Naive B cell (primary cell): ENCODE results near the gene PLD5. TPM values are rescaled to one million over a fixed set of nuclear protein-coding genes. Genes with fewer than 3 reads are reported as not detected.
A peak's percentile ranks its signal among the peaks of the same experiment; 100 is the strongest.
"Not testable (repeated sequence)": the region's sequence is repeated elsewhere in the genome, so short reads cannot be mapped to it uniquely, and the experiment has no call there.

ENCODE experiments used
- ATAC-seq, 2 donors: fragments of 150-1000 bp; cut with Tn5 transposase; 2 replicates each; pipeline ENCODE4 v1.10.0; 2021; ENCODE audit warnings: low read depth in 2 of 2, mild to moderate bottlenecking in 2 of 2, moderate library complexity in 2 of 2
- DNase-seq: peaks from one replicate; pipeline ENCODE4 v3.0.0; 2022
- H3K27ac Mint-ChIP-seq, 6 donors: one replicate each; pipeline ENCODE4 v1.8.0; 2020 to 2022; ENCODE audit warnings: mild to moderate bottlenecking in 6 of 6, mixed read lengths in 6 of 6, moderate library complexity in 5 of 6, inconsistent platforms in 2 of 6
- H3K27me3 Mint-ChIP-seq, 3 donors: one replicate each; pipeline ENCODE4 v1.8.0; 2021 to 2022; ENCODE audit warnings: mixed read lengths in 3 of 3, mild to moderate bottlenecking in 1 of 3
- H3K36me3 Mint-ChIP-seq, 2 donors: one replicate each; pipeline ENCODE4 v1.8.0; 2020 to 2022; ENCODE audit warnings: mixed read lengths in 2 of 2, inconsistent platforms in 1 of 2, mild to moderate bottlenecking in 1 of 2
- H3K4me1 Mint-ChIP-seq, 3 donors: one replicate each; pipeline ENCODE4 v1.8.0; 2020 to 2022; ENCODE audit warnings: mixed read lengths in 3 of 3, inconsistent platforms in 1 of 3, mild to moderate bottlenecking in 1 of 3, moderate library complexity in 1 of 3
- H3K4me3 Mint-ChIP-seq, 8 donors: one replicate each; pipeline ENCODE4 v1.8.0; 2020 to 2022; ENCODE audit warnings: mild to moderate bottlenecking in 8 of 8, mixed read lengths in 8 of 8, moderate library complexity in 8 of 8, inconsistent platforms in 2 of 8
- H3K9me3 Mint-ChIP-seq, 7 donors: one replicate each; pipeline ENCODE4 v1.8.0; 2020 to 2022; ENCODE audit warnings: mixed read lengths in 7 of 7, mild to moderate bottlenecking in 5 of 7, inconsistent platforms in 2 of 7, moderate library complexity in 1 of 7
- polyA plus RNA-seq, 6 donors: library from polyadenylated mRNA; unstranded; fragments of 300-500 nt; fragmentation: Illumina TruSeq; gene quantifications; one replicate each; pipeline ENCODE4 v1.2.3, GENCODE V29; 2021; ENCODE audit warnings: low read depth in 6 of 6

Gene PLD5
- polyA plus RNA-seq, 6 donors from 2014 or later: 0.08 to 1.1 (median 0.33) TPM

DNA sequence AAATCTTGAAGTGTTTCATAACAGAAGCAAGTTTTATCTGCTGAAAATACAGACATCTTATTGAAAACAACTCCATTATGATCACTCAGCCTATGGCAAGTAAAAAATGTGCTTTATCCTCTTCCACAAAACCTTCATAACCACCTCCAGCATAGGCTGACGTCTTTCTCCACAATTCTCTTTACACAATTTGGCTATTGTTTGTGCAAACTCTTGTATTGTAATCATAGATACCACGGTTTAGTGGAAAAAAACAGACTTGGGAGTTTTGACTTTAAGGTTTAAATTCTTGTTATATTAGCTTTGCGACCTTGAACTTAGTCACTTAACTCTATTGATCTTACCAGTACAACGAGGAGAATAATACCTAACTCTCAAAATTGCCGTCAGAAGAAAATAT lies 126.1 kb downstream of the PLD5 start:
- H3K36me3 Mint-ChIP-seq: no peaks in the 10 kb centered on the region
- H3K9me3 Mint-ChIP-seq: no peaks in the 10 kb centered on the region
- H3K4me1 Mint-ChIP-seq: no peaks in the 10 kb centered on the region
- DNase-seq (no peak), ATAC-seq (no peak)
- H3K27me3 Mint-ChIP-seq: peaks cover 0 to 4% (median 0%) of the 10 kb centered on the region in 3 donors
- H3K4me3 Mint-ChIP-seq: no peak overlapping the region
- H3K27ac Mint-ChIP-seq: no peak overlapping the region

DNA sequence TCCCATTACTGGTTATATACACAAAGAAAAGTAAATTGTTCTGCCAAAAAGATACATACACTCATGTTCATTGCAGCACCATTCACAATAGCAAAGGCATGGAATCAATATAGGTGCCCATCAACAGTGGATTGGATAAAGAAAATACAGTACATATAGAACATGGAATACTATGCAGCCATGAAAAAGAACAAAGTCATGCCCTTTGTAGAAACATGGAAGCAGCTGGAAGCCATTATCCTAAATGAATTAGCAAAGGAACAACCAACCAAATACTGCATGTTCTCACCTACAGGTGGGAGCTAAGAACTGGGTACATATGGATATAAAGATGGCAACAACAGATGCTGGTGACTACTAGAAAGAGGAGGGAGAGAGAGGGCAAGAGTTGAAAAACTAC lies 132.6 kb downstream of the PLD5 start:
- Mint-ChIP-seq H3K36me3 (peaks cover 0 to 8% of the 10 kb centered on the region in 2 donors), H3K27ac (no peak overlapping the region), H3K27me3 (no peaks in the 10 kb centered on the region), H3K4me3 (no peak overlapping the region), H3K9me3 (peaks cover 0 to 15% (median 5%) of the 10 kb centered on the region in 7 donors), H3K4me1 (no peaks in the 10 kb centered on the region)
- DNase-seq (no peak), ATAC-seq (no peak)

DNA sequence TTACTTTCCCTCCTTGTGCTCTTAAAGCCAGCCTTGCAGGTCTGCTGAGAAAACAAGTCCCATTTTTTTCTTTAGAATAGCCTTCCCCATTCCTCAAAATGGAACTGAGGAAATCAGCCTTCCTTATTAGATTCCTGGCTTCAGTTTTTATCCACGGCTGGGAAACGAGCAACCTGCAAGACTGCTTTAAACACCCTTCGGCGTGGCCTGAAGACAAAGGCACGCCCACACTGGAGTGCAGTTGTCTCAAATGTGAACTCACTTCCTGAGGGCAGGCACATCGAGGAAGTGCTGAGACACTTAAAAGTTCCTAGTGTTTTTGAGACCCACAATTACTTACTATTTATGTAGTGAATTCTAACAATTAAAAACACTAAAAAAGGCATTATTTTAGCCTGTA lies 148.4 kb downstream of the PLD5 start:
- H3K36me3 Mint-ChIP-seq, ATAC-seq, H3K4me3 Mint-ChIP-seq, H3K27ac Mint-ChIP-seq, DNase-seq, H3K4me1 Mint-ChIP-seq, H3K27me3 Mint-ChIP-seq: not testable (repeated sequence)
- peaks cover 13 to 44% (median 26%) of the 10 kb centered on the region in 7 donors for H3K9me3 Mint-ChIP-seq

DNA sequence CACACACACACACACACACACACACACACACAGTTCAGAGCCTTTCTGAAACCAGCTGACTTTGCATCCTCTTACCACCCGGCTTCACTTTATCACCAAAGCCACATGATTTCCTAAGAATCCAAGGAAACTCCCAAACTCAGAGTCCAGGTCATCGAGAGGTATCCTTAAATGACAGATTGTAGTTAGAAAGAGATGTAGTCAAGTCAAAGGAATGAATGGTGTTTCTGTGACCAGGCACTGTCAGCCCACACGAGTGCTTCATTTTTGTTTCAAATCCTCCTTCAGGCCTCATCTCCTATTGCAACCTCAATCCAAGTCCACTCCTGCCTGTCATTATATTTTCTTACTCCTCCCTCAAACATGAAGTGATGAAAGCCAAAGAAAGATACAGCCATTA lies 174.1 kb downstream of the PLD5 start:
- not testable (repeated sequence) for H3K4me1 Mint-ChIP-seq, H3K36me3 Mint-ChIP-seq, H3K9me3 Mint-ChIP-seq, ATAC-seq, H3K4me3 Mint-ChIP-seq, DNase-seq, H3K27ac Mint-ChIP-seq, H3K27me3 Mint-ChIP-seq

DNA sequence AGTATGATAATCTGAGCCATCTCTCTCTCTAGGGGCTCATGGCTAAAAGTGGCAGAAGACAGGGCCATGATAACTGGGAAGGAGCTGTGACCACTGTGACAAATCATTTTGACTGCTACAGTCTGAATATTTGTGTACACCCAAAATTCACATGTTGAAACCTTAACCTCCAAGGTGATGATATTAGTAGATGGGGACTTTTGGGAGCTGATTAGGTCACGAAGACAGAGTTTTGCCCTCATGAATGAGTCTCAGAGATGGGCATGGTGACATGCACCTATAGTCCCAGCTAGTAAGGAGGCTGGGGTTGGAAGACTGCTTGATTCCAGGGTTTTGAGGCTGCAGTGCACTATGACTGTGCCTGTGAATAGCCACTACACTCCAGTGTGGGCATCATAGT lies 174.9 kb downstream of the PLD5 start:
- peaks cover 0 to 4% (median 0%) of the 10 kb centered on the region in 3 donors for H3K27me3 Mint-ChIP-seq
- ATAC-seq: no peak
- peaks cover 0 to 8% of the 10 kb centered on the region in 2 donors for H3K36me3 Mint-ChIP-seq

DNA sequence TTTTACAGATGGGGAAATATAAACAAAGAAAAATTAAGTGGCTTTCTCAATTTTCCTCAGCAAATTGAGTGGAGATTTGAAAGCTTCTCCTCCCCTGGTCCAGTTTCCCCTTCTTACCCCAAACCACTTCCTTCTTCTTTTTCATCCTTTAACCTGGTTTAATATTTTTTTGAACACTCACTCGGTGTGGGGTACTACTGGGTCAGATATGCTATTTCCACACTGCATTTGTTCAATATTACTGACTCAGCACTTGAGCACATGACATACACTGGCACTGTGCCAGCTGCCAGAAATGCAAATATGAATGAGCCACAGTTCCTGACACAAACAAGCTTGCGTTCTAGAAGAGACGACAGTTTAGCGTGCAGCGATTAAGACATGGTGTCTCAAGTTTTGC lies 193.6 kb downstream of the PLD5 start:
- H3K9me3 Mint-ChIP-seq: peaks cover 0 to 12% (median 3%) of the 10 kb centered on the region in 7 donors
- H3K4me1 Mint-ChIP-seq, ATAC-seq, H3K27ac Mint-ChIP-seq, H3K4me3 Mint-ChIP-seq, H3K27me3 Mint-ChIP-seq, H3K36me3 Mint-ChIP-seq: not testable (repeated sequence)
- DNase-seq: peak; percentile 1

More for the DNA sequence above, 174.9 kb downstream of the PLD5 start:
- DNase-seq: no peak
- Mint-ChIP-seq H3K4me3 (no peak overlapping the region), H3K4me1 (no peaks in the 10 kb centered on the region), H3K9me3 (peaks cover 0 to 10% (median 3%) of the 10 kb centered on the region in 7 donors), H3K27ac (no peak overlapping the region)

DNA sequence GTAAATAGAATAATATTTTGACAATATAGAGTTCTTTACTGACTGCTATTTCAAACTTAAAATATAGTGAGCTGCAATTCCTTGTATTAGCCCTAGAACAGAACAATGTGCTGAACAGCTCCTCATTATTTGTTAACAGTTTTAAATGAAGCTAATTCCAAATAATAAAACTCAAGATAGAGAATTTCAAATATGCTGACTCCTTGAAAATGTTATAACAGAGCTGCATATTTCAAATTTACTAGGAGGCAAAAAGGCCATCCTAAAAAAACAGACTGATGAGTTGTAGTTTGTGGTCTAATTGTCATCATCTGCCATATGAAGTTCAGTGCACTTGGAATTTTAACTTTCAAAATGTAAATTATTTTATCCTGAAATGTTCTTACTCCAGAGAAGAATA lies 197.1 kb downstream of the PLD5 start:
- not testable (repeated sequence) for H3K27ac Mint-ChIP-seq, H3K27me3 Mint-ChIP-seq, DNase-seq, ATAC-seq, H3K4me1 Mint-ChIP-seq, H3K4me3 Mint-ChIP-seq, H3K9me3 Mint-ChIP-seq, H3K36me3 Mint-ChIP-seq

DNA sequence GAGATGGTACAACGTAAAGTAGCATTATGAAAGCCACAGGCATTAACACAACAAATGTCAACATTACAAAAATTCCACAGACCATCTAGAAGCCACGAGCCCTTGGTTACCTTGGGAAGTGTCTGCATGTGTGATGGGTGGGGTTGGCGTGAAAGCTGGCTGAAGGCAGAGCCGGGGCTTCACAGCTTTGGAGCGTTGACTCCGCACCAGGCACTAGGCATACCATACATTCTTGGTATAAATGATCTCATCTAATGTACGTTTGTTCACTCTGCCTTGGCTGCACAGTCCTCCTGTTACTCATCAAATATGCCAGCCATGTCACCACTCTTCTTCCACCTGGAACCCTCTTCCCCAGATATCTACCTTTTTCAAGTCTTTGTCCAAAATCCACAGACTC lies 202.5 kb downstream of the PLD5 start:
- not testable (repeated sequence) for H3K27ac Mint-ChIP-seq, DNase-seq

DNA sequence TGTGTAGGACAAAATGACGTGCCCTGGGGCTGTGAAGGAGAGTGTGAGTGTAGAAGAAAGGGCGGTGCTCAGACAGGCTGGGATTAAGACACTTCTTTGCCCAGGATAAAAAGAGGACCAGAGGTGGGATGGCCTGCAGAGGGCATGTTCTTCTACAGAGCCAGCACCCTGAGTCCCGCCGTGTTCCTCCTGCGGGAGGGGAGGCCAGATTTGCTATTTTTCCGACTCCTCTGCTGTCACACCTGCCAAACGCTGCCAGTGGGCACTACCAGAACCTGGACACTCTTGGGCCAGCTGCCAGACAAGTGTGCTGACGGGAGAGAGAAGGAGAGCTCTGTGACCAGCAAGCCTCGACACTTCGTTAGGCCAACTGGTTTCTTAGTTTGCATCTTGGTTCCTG lies 206.4 kb downstream of the PLD5 start:
- ATAC-seq: no peak
- H3K27ac Mint-ChIP-seq: peak overlapping the region in 1 of 6 donors; percentile 82

More for the DNA sequence above, 202.5 kb downstream of the PLD5 start:
- peaks cover 4 to 16% (median 7%) of the 10 kb centered on the region in 7 donors for H3K9me3 Mint-ChIP-seq
- H3K4me3 Mint-ChIP-seq, H3K27me3 Mint-ChIP-seq, ATAC-seq, H3K4me1 Mint-ChIP-seq, H3K36me3 Mint-ChIP-seq: not testable (repeated sequence)

DNA sequence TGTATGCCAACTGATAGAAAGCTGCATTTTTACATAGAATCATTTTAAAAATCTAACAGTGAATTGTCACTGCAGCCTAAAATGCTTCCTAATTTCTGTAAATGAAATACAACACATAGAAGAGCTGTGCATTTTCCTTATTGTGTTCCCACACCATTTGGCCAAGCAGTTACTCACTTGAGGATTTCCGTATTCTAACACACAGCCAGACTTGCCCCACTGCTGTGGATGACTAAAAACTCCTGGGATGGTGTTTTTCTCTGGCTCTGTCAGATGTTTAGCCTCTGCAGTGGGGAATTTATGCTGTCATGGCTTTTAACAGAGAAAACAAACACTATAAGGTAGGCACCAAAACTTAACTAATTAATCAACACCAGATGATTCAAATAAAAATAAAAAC lies 209.6 kb downstream of the PLD5 start:
- H3K4me3 Mint-ChIP-seq, ATAC-seq, DNase-seq, H3K4me1 Mint-ChIP-seq, H3K27me3 Mint-ChIP-seq, H3K27ac Mint-ChIP-seq: not testable (repeated sequence)
- Mint-ChIP-seq H3K9me3 (peaks cover 0 to 21% (median 11%) of the 10 kb centered on the region in 7 donors), H3K36me3 (peaks cover 10 to 12% of the 10 kb centered on the region in 2 donors)

More for the DNA sequence above, 206.4 kb downstream of the PLD5 start:
- peaks cover 5 to 19% (median 9%) of the 10 kb centered on the region in 7 donors for H3K9me3 Mint-ChIP-seq
- H3K4me1 Mint-ChIP-seq: no peaks in the 10 kb centered on the region
- H3K27me3 Mint-ChIP-seq: no peaks in the 10 kb centered on the region
- no peak for DNase-seq
- H3K4me3 Mint-ChIP-seq: no peak overlapping the region
- peaks cover 4 to 8% of the 10 kb centered on the region in 2 donors for H3K36me3 Mint-ChIP-seq

DNA sequence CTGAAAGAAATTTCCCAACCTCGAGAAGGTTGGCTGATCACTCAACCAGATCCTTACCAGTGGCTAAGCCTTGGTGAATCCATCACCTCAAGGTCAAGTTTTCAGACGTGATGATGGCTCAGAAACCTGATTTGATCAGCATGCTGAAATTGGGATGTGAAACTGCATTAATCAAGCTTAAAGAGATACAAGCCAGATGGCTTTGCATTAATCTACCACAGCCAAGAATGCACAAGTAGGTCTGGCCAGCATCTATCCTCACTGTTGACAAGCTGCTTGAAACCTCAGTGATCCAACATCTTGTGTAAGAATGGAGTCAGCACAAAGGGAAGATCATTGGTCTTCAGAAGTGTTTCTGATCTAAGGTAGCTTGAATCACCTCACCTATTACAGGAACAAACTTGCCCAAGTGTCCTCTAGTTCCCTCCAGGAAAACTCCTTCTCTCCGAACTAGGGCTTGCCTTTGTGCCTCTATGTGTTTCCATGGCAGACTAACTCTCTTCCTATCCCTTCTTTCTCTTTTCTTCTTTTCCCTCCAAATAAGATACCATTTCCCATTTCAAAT lies 210.3 kb downstream of the PLD5 start:
- peaks cover 10 to 12% of the 10 kb centered on the region in 2 donors for H3K36me3 Mint-ChIP-seq
- not testable (repeated sequence) for H3K27ac Mint-ChIP-seq, H3K4me1 Mint-ChIP-seq, H3K27me3 Mint-ChIP-seq, ATAC-seq, DNase-seq, H3K4me3 Mint-ChIP-seq
- H3K9me3 Mint-ChIP-seq: peaks cover 0 to 21% (median 11%) of the 10 kb centered on the region in 7 donors

DNA sequence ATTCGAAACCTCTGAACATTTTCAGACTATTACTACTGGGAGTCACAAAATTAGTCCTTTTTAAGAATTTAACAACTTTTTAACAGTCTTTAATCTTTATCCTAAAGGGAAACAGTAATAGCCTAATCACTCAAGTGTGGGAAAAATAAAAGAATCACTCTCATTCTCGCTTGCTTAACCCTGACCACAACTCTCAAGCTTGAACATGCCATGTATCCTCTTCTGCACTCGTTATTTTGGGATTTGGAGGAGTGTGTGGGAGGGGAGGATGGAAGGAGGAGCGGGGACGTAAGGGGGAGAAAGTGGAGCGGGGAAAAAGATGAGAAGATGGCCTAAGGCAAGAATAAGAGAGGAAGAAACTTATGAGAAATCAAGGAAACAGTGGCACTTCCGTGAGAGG lies 215.8 kb downstream of the PLD5 start:
- Mint-ChIP-seq H3K9me3 (peaks cover 0 to 21% (median 11%) of the 10 kb centered on the region in 7 donors), H3K36me3 (peaks cover 10 to 12% of the 10 kb centered on the region in 2 donors)
- not testable (repeated sequence) for ATAC-seq, H3K4me1 Mint-ChIP-seq, H3K27me3 Mint-ChIP-seq, H3K4me3 Mint-ChIP-seq, DNase-seq, H3K27ac Mint-ChIP-seq

DNA sequence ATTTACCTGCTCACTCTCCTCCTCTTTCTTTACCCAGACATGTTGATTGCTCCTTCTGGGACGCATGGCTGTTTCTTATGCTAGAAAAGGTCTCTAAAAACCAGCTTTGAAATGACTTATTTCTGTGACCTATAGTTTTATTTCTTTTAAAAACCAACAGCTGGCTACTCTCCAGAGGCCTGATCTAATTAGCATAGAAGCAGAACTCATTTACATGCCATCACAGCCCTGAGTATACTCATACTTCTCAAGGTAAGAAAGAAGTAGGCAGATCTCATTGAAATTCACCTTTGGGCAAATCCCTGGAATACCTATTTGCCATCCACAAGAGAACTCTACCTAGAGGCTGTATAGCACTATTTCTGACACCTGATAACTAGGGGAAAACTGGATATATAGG lies 230.7 kb downstream of the PLD5 start:
- not testable (repeated sequence) for H3K4me1 Mint-ChIP-seq, ATAC-seq, H3K4me3 Mint-ChIP-seq, H3K9me3 Mint-ChIP-seq, DNase-seq, H3K36me3 Mint-ChIP-seq, H3K27me3 Mint-ChIP-seq, H3K27ac Mint-ChIP-seq

DNA sequence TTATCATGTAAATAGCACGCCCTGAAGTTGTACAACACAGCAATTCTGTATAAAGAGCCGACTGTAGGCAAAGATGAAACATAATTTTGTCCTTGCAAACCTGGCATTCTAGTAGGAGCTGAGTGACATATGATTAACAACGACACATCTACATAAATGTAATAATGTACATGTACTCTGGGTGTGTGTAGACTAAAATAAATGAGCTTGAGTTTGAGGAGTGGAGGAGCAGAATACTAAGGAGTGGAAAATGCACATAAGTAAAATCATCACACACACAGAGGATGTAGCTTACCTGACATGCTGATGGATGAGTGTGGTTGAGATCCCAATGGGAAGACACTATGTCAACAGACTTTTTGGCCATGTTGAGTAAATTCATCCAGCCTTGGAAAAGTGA lies 236.4 kb downstream of the PLD5 start:
- not testable (repeated sequence) for ATAC-seq, H3K4me3 Mint-ChIP-seq, H3K27me3 Mint-ChIP-seq, H3K36me3 Mint-ChIP-seq, H3K9me3 Mint-ChIP-seq, H3K27ac Mint-ChIP-seq, DNase-seq, H3K4me1 Mint-ChIP-seq
